ENCODE results near the gene FNDC3B.

DNA sequence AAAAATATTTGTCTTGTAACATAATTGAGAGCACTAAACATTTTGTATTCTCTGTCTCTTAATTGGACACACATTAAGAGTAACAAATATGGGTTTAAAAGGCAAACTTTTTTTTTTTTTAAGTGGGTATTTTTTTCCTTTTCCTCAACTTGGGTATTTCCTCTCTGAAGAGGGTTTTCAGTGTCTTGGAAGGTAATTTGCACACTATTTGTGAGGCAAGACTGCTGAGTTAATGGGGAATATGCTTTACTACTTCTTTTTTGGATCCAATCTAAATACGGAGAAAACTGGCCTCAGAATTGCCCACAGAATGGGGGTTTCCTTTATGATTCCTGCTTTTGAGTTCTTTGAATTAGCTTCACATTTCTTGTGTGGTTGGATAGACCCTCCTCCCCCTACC is 105.2 kb downstream of the FNDC3B start:
- TF ChIP-seq, protein P1, sequence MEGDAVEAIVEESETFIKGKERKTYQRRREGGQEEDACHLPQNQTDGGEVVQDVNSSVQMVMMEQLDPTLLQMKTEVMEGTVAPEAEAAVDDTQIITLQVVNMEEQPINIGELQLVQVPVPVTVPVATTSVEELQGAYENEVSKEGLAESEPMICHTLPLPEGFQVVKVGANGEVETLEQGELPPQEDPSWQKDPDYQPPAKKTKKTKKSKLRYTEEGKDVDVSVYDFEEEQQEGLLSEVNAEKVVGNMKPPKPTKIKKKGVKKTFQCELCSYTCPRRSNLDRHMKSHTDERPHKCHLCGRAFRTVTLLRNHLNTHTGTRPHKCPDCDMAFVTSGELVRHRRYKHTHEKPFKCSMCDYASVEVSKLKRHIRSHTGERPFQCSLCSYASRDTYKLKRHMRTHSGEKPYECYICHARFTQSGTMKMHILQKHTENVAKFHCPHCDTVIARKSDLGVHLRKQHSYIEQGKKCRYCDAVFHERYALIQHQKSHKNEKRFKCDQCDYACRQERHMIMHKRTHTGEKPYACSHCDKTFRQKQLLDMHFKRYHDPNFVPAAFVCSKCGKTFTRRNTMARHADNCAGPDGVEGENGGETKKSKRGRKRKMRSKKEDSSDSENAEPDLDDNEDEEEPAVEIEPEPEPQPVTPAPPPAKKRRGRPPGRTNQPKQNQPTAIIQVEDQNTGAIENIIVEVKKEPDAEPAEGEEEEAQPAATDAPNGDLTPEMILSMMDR (IDR thresholded peaks at IDR 0.05), result no peak
- TF ChIP-seq EZH2 (IDR thresholded peaks at IDR 0.05), result no peak
- no peak for TF ChIP-seq EZH2phosphoT487 (IDR thresholded peaks at IDR 0.05)

Data from neural progenitor cell (in vitro differentiated cells).